ENCODE measurements around the gene SP2.

DNA sequence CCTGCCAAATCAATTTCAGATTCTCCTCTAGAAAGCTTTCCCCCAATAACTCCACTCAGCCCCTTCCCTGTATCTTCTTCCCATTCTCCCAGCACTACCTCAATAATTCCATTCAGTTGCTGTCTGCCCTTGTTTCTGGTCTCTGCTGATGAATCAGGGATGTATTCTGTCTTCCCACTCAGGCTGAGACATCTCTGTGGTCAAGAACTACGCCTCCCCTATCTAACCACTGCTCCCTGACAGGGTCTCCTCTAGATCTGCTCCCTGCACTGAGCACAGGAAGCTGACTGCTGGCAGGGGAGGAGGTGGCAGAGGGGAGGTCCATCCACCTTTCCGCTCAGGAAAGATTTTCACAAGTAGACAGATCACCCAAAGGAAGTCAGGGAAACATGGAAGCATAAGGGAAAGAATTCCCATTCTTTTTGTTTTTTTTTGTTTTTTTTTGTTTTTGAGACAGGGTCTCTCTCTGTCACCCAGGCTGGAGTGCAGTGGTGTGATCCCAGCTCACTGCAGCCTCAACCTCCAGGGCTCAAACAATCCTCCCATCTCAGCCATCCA, 16.9 kb upstream of the SP2 start:
- no peak for TF ChIP-seq CTCF (IDR thresholded peaks at IDR 0.05)
- no peak for TF ChIP-seq POLR2AphosphoS5 (IDR thresholded peaks at IDR 0.05; ENCODE audit: low read depth, low read length)
- TF ChIP-seq TCF7L2 (IDR thresholded peaks at IDR 0.05; ENCODE audit: low read depth, low read length), result no peak
- TF ChIP-seq SIN3A (IDR thresholded peaks at IDR 0.05; ENCODE audit: borderline replicate concordance, insufficient read depth, low read depth, low read length), result no peak
- TF ChIP-seq, protein P1, sequence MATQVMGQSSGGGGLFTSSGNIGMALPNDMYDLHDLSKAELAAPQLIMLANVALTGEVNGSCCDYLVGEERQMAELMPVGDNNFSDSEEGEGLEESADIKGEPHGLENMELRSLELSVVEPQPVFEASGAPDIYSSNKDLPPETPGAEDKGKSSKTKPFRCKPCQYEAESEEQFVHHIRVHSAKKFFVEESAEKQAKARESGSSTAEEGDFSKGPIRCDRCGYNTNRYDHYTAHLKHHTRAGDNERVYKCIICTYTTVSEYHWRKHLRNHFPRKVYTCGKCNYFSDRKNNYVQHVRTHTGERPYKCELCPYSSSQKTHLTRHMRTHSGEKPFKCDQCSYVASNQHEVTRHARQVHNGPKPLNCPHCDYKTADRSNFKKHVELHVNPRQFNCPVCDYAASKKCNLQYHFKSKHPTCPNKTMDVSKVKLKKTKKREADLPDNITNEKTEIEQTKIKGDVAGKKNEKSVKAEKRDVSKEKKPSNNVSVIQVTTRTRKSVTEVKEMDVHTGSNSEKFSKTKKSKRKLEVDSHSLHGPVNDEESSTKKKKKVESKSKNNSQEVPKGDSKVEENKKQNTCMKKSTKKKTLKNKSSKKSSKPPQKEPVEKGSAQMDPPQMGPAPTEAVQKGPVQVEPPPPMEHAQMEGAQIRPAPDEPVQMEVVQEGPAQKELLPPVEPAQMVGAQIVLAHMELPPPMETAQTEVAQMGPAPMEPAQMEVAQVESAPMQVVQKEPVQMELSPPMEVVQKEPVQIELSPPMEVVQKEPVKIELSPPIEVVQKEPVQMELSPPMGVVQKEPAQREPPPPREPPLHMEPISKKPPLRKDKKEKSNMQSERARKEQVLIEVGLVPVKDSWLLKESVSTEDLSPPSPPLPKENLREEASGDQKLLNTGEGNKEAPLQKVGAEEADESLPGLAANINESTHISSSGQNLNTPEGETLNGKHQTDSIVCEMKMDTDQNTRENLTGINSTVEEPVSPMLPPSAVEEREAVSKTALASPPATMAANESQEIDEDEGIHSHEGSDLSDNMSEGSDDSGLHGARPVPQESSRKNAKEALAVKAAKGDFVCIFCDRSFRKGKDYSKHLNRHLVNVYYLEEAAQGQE (IDR thresholded peaks at IDR 0.05; ENCODE audit: insufficient read depth in 1 of 2, low read depth in 2 of 2, low read length in 1 of 2), result no peak
